Muscle layer of colon (tissue), 2 donors: ENCODE results near the gene OR6S1.
"Not testable (repeated sequence)": the region's sequence is repeated elsewhere in the genome, so short reads cannot be mapped to it uniquely, and the experiment has no call there.

Source experiments
- H3K27ac ChIP-seq: one replicate; pipeline ENCODE4 v1.7.0; 2013; ENCODE audit warnings: low read depth, mild to moderate bottlenecking, low read length, moderate library complexity
- H3K27me3 ChIP-seq, 2 donors: one replicate each; pipeline ENCODE4 v1.7.0; 2013; ENCODE audit warnings: low read length in 2 of 2, mild to moderate bottlenecking in 2 of 2; ENCODE audit not compliant: insufficient read depth in 2 of 2, control insufficient read depth in 1 of 2
- H3K36me3 ChIP-seq: one replicate; pipeline ENCODE4 v1.7.0; 2013; ENCODE audit warnings: mild to moderate bottlenecking, low read length; ENCODE audit not compliant: insufficient read depth
- H3K4me1 ChIP-seq: one replicate; pipeline ENCODE4 v1.7.0; 2013; ENCODE audit warnings: mild to moderate bottlenecking, low read length; ENCODE audit not compliant: insufficient read depth
- H3K4me3 ChIP-seq, 2 donors: one replicate each; pipeline ENCODE4 v1.7.0; 2013; ENCODE audit warnings: low read length in 2 of 2, low read depth in 1 of 2, mild to moderate bottlenecking in 1 of 2, moderate library complexity in 1 of 2
- H3K9ac ChIP-seq: one replicate; pipeline ENCODE4 v1.7.0; 2013; ENCODE audit warnings: low read length
- H3K9me3 ChIP-seq: one replicate; pipeline ENCODE4 v1.7.0; 2013; ENCODE audit warnings: mild to moderate bottlenecking, low read length
- donor health status: abdominal sarcoma.
- donor health status: Adenocarcinoma of cecum.

Gene OR6S1

DNA sequence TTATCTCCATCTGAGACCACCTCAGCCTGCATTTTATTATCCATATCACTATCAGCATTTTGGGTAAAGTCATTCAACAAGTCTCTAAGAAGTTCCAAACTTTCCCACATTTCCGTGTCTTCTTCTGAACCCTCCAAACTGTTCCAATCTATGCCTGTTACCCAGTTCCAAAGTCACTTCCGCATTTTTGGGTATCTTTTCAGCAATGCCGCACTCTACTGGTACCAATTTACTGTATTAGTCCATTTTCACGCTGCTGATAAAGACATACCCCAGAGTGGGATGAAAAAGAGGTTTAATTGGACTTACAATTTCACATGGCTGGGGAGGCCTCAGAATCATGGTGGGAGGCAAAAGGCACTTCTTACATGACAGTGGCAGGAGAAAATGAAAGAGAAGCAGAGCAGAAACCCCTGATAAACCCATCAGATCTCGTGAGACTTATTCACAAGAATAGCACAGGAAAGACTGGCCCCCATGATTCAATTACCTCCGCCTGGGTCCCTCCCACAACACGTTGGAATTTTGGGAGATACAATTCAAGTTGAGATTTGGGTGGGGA, 25.0 kb upstream of the OR6S1 start:
- not testable (repeated sequence) for H3K36me3 ChIP-seq, H3K27ac ChIP-seq, H3K9ac ChIP-seq, H3K4me1 ChIP-seq, H3K4me3 ChIP-seq, H3K9me3 ChIP-seq
- peaks cover 4 to 19% of the 10 kb centered on the region in 2 donors for H3K27me3 ChIP-seq

- H3K4me3 ChIP-seq = peak overlapping the region in 1 of 2 donors; percentile 26
- H3K4me1 ChIP-seq = no peaks in the 10 kb centered on the region
- H3K27me3 ChIP-seq = peaks cover 29 to 45% of the 10 kb centered on the region in 2 donors
- H3K9me3 ChIP-seq = no peaks in the 10 kb centered on the region
- no peak overlapping the region for H3K27ac ChIP-seq
- no peaks in the 10 kb centered on the region for H3K36me3 ChIP-seq
- H3K9ac ChIP-seq = no peak overlapping the region
These were observed 21.7 kb upstream of the OR6S1 start for GRCh38 chr14:20662968-20663732.

DNA sequence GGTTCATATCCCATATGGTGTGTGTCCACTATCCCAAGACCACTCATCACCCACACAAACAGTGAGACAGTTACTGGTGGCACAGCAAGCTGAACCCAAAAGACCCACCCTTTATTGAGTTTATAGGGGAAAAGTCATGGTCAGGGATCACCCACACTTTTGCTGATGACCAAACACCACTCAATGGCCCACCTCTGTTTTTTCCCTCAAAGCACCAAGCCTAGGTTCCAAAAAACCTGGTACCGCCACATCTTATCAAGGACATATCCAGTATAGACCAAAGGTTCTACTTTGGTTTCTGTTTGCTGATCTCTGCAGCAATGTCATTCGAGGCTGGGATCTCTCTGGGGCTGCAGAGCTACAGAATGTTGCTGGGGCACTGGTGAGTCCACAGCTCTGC, 19.7 kb upstream of the OR6S1 start:
- Histone ChIP-seq H3K9ac (no peak overlapping the region), H3K4me3 (no peak overlapping the region), H3K9me3 (no peaks in the 10 kb centered on the region), H3K27me3 (peaks cover 41 to 64% of the 10 kb centered on the region in 2 donors), H3K36me3 (no peaks in the 10 kb centered on the region), H3K4me1 (no peaks in the 10 kb centered on the region), H3K27ac (no peak overlapping the region)

DNA sequence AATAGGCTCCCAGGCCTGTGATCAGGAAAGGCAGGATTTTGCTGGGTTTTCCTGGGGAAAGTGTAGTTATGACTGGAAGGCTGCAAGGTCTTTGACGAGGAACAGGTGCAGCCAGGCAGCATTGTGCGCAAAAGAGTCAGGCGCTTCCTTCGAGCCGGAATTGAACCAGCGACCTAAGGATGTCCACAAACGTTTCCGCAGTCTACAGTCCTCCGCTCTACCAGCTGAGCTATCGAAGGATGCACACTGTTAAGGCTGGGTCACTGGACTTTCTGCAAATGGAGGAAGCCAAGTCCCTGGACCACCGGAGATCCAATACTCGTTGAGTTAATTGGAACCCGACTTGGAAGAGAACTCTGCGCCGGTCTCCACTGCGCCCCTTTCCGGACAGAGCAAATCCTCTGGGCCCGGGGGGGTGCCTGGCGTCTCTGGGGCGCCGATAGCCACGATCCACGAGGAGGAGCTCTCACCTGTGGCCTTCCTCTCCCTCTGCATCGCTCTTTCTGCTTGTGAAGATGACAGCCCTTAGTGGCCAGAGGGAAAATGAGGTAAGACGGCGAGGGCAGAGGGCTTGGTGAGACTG, 18.4 kb upstream of the OR6S1 start:
- Histone ChIP-seq H3K27me3 (peaks cover 41 to 75% of the 10 kb centered on the region in 2 donors), H3K9me3 (no peaks in the 10 kb centered on the region), H3K9ac (no peak overlapping the region), H3K4me1 (no peaks in the 10 kb centered on the region), H3K27ac (no peak overlapping the region), H3K4me3 (no peak overlapping the region), H3K36me3 (no peaks in the 10 kb centered on the region)

DNA sequence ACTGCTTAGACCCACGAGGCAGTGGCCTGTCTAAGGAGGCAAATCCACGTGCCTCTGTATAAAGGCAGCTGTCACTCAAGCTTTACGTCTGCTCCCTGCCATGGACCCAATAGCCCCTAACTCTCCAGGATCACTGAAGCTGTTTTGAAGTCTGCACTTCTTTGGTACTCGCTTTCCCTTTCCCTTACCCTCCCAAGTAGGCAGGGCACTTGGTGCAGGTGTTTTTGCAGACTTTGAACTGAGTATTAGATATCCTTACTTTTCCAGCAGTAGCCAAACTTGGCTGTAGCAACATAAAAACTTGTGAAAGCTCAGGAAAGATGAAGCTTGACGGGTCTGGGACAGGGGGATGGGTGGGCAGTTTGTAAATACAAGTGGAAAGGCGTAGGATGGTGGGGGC, 17.8 kb upstream of the OR6S1 start:
- Histone ChIP-seq H3K9me3 (no peaks in the 10 kb centered on the region), H3K4me3 (no peak overlapping the region), H3K27me3 (peaks cover 41 to 75% of the 10 kb centered on the region in 2 donors), H3K4me1 (no peaks in the 10 kb centered on the region), H3K9ac (no peak overlapping the region), H3K36me3 (no peaks in the 10 kb centered on the region), H3K27ac (no peak overlapping the region)

GRCh38 chr14:20658246-20658645, 16.8 kb upstream of the OR6S1 start:
- no peak overlapping the region for H3K9ac ChIP-seq
- no peak overlapping the region for H3K27ac ChIP-seq
- peaks cover 1% of the 10 kb centered on the region for H3K4me1 ChIP-seq
- peaks cover 51 to 76% of the 10 kb centered on the region in 2 donors for H3K27me3 ChIP-seq
- no peaks in the 10 kb centered on the region for H3K36me3 ChIP-seq
- H3K9me3 ChIP-seq = no peaks in the 10 kb centered on the region
- H3K4me3 ChIP-seq = no peak overlapping the region

DNA sequence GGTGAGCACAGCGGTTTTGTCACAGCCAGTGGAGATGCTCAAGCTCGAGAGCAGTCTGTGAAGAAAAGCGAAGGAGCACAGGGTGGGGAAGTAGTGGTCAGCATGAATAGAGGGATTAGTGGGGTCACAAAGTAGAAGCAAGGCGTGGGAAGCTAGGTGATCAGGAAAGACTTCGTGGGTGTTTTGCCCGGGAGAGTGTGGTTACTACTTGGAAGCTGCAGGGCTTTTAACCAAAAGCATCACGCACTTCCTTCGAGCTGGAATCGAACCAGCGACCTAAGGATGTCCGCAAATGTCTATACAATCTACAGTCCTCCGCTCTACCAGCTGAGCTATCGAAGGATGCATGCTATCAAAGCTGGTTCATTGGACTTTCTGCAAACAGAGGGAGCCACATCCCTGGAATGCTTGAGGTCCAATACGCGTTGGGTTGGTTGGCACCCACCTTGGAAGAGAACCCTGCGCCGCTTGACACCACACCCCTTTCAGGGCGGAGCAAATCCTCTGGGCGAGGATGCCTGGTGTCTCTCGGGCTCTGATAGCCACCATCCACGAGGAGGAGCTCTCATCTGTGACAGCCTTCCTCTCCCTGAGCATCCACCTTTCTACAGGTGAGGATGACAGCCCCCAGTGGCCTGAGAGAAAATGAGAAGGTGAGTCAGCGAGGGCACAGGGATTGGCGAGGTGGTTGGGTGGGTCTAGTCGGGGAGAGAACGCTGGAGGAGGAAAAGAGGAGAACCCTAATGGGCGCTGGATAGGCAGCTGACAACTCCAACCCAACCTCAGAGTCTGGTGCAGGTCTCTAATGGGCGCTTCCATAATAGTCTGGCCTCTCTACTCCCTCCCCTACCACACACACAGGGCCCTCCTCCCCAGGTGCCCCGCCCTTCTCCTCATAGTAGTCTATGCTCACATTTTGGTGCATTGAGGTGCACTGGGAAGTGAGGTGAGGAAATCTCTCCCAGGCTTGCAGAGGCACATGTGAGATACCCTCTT, 16.0 kb upstream of the OR6S1 start:
- peaks cover 6% of the 10 kb centered on the region for H3K4me1 ChIP-seq
- H3K4me3 ChIP-seq = no peak overlapping the region
- H3K27ac ChIP-seq = no peak overlapping the region
- H3K36me3 ChIP-seq = no peaks in the 10 kb centered on the region
- H3K27me3 ChIP-seq = peaks cover 48 to 74% of the 10 kb centered on the region in 2 donors
- no peaks in the 10 kb centered on the region for H3K9me3 ChIP-seq
- H3K9ac ChIP-seq = no peak overlapping the region

DNA sequence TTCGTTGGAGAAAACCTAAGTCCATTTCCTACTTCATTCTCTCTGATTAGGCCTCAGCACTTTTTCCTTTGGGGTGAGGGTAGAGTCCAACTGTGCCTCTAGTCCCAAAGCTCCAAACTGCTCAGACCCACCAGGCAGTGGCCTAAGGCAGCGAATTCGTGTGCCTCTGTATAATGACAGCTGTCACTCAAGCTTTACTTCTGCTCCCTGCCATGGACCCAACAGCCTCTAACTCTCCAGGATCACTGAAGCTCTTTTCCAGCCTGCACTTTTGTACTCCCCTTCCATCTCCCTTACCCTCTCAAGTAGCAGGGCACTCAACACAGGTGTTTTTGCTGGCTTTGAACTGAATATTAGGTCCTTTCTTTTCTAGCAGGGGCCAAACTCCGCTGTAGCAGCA, 14.8 kb upstream of the OR6S1 start:
- no peak overlapping the region for H3K9ac ChIP-seq
- no peak overlapping the region for H3K4me3 ChIP-seq
- peaks cover 46 to 76% of the 10 kb centered on the region in 2 donors for H3K27me3 ChIP-seq
- peaks cover 6% of the 10 kb centered on the region for H3K4me1 ChIP-seq
- H3K9me3 ChIP-seq = no peaks in the 10 kb centered on the region
- no peak overlapping the region for H3K27ac ChIP-seq
- no peaks in the 10 kb centered on the region for H3K36me3 ChIP-seq

- Histone ChIP-seq H3K9ac (no peak overlapping the region), H3K27ac (no peak overlapping the region), H3K4me1 (peaks cover 6% of the 10 kb centered on the region), H3K4me3 (no peak overlapping the region), H3K27me3 (peaks cover 43 to 74% of the 10 kb centered on the region in 2 donors), H3K9me3 (no peaks in the 10 kb centered on the region), H3K36me3 (no peaks in the 10 kb centered on the region)
These were observed 14.4 kb upstream of the OR6S1 start for GRCh38 chr14:20655851-20656250.

DNA sequence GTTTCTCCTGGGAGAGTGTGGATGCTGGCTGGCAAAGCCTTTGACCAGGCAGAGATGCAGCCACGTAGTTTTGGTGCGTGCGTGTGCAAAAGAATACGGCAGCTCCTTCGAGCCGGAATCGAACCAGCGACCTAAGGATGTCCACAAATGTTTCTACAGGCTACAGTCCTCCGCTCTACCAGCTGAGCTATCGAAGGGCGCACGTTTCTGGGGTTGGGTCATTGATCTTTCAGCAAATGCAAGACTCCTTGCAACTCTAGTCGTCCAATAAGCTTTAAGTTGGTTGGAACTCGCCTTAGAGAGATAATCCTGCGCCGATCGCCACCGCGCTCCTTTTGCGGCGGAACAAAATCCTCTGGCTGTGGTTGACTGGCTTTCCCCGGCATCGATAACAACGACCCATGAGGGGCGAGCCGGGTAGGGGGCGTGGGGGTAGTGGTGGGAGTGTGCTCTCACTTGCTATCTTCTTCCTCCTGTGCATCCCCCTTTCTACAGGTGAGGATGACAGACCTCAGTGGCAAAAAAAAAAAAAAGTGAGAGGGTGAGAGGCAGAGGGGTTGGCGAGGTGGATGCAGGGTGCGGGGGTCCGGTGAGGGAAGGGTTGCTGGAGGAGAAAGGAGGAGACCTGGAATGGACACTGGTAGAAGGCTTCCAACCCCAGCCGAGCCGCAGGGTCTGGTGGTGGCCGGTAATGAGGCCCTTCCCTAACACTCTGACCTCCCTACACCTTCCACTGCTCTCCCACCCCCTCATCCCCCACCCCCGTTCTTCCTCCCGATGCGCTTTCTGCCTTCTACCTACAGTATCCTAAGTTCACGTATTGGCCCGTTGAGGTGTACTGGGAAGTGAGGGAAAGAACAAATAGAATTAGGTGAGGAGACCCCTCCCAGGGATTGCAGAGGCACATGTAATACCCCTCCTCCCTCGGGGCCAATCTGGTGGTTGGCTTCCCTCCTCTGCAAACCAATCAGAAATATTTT, 11.8 kb upstream of the OR6S1 start:
- Histone ChIP-seq H3K9me3 (no peaks in the 10 kb centered on the region), H3K9ac (no peak overlapping the region), H3K4me1 (peaks cover 6% of the 10 kb centered on the region), H3K27me3 (peaks cover 24 to 56% of the 10 kb centered on the region in 2 donors), H3K4me3 (no peak overlapping the region), H3K36me3 (no peaks in the 10 kb centered on the region), H3K27ac (no peak overlapping the region)
